Mesodermal cell (in vitro differentiated cells): Measurements from ENCODE around the gene IDH3G. TPM values are rescaled to one million over a fixed set of nuclear protein-coding genes. Genes with fewer than 3 reads are reported as not detected.
A peak's percentile ranks its signal among the peaks of the same experiment; 100 is the strongest.

Experiments
- H3K27ac ChIP-seq: 2 replicates; pipeline ENCODE4 v1.7.0; 2013; ENCODE audit warnings: mild to moderate bottlenecking, low read depth, low read length, moderate library complexity; ENCODE audit not compliant: severe bottlenecking
- H3K36me3 ChIP-seq: 2 replicates; pipeline ENCODE4 v1.7.1; 2013; ENCODE audit warnings: mild to moderate bottlenecking, low read length, moderate library complexity; ENCODE audit not compliant: control insufficient read depth, insufficient read depth
- H3K4me1 ChIP-seq: one replicate; pipeline ENCODE4 v1.7.1; 2013; ENCODE audit warnings: mild to moderate bottlenecking, low read length; ENCODE audit not compliant: insufficient read depth, control insufficient read depth, poor library complexity, severe bottlenecking
- H3K4me3 ChIP-seq: 2 replicates; pipeline ENCODE4 v1.7.0; 2013; ENCODE audit warnings: low read length, control low read depth, mild to moderate bottlenecking; ENCODE audit not compliant: insufficient read depth, poor library complexity, severe bottlenecking; ENCODE audit errors: extremely low read depth
- H3K9me3 ChIP-seq: 2 replicates; pipeline ENCODE4 v1.7.1; 2013; ENCODE audit warnings: mild to moderate bottlenecking, low read length, moderate library complexity; ENCODE audit not compliant: control insufficient read depth
- WGBS, 2 experiments: methylation state at CpG; one replicate each; pipeline ENCODE4 v1.1.5; 2013; ENCODE audit warnings: missing lambda C conversion rate in 2 of 2; ENCODE audit not compliant: insufficient coverage in 2 of 2; 5-methylcytosine and 5-hydroxymethylcytosine counted together
- polyA plus RNA-seq, 2 experiments: library from polyadenylated mRNA; stranded (reverse); fragments of 50-300 nt; gene quantifications; one replicate each; pipeline ENCODE4 v1.2.3, GENCODE V29; 2013

The IDH3G gene
- 53.4 TPM for polyA plus RNA-seq (2013, experiment 1 of 2)
- 47.6 TPM for polyA plus RNA-seq (2013, experiment 2 of 2)

- Histone ChIP-seq H3K36me3 (peaks cover 33% of the 10 kb centered on the region), H3K27ac (peak within 1 kb of the TSS; percentile 72), H3K4me3 (peak within 1 kb of the TSS; percentile 69), H3K9me3 (no peaks in the 10 kb centered on the region), H3K4me1 (peaks cover 5% of the 10 kb centered on the region)
- WGBS, 2 experiments: 0% methylated on average over 26 to 35 of the region's 92 CpGs
Observed at GRCh38 chrX:153794018-153794896, at the start of gene IDH3G, which contains the start of gene SSR4. IDH3G (minus strand) TSS chrX:153794375; CDS start chrX:153794326, 49 bp downstream. SSR4 (plus strand) TSS chrX:153794668; CDS start chrX:153794688, 20 bp downstream.

DNA sequence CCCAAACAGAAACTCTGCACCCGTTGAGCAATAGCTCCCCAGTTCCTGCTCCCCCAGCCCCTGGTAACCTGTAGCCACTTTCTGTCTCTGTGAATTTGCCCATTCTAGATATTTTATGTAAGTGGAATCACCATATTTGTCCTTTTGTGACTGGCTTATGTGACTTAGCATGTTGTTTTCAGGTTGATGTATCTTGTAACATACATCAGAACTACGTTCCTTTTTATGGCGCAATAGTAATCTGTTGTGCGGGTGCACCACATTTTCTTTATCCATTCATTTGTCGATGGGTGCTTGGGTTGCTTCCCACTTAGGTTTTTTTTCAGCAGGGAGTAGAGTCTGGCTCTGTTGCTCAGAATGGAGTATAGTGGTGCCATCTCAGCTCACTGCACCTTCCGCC, 42.7 kb upstream of the IDH3G start:
- Histone ChIP-seq H3K4me3 (no peak overlapping the region), H3K4me1 (no peaks in the 10 kb centered on the region), H3K9me3 (no peaks in the 10 kb centered on the region), H3K36me3 (no peaks in the 10 kb centered on the region), H3K27ac (no peak overlapping the region)
- WGBS, 2 experiments: 86 to 100% methylated on average over 1 of the region's 6 CpGs

DNA sequence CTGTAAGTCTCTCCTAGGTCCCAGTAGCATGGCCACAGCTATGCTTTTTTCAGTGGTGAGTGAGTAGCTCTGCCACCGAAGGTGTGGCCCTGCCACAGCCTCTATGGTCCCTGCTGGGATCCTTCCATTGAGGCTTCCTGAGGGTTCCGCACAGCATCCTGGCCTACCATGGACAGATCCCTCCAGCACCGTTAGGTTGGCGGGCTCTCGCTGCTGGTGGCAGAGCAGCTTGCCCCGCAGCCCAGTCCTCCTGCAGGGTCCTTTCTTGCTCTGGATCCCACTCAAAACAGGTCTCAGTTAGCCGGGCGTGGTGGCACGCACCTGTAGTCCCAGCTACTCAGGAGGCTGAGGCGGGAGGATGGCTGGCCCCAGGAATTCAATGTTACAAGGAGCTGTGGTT, 38.6 kb upstream of the IDH3G start:
- 84 to 85% methylated on average over 4 to 9 of the region's 10 CpGs for WGBS, 2 experiments
- H3K27ac ChIP-seq: no peak overlapping the region
- H3K9me3 ChIP-seq: no peaks in the 10 kb centered on the region
- no peak overlapping the region for H3K4me3 ChIP-seq
- H3K4me1 ChIP-seq: peaks cover 3% of the 10 kb centered on the region
- H3K36me3 ChIP-seq: no peaks in the 10 kb centered on the region

- Histone ChIP-seq H3K27ac (no peak overlapping the region), H3K4me3 (no peak overlapping the region), H3K36me3 (no peaks in the 10 kb centered on the region), H3K4me1 (peaks cover 3% of the 10 kb centered on the region), H3K9me3 (no peaks in the 10 kb centered on the region)
- WGBS, 2 experiments: 76 to 97% methylated on average over 6 to 11 of the region's 23 CpGs
Observed at GRCh38 chrX:153831429-153832150, 37.4 kb upstream of the IDH3G start.

DNA sequence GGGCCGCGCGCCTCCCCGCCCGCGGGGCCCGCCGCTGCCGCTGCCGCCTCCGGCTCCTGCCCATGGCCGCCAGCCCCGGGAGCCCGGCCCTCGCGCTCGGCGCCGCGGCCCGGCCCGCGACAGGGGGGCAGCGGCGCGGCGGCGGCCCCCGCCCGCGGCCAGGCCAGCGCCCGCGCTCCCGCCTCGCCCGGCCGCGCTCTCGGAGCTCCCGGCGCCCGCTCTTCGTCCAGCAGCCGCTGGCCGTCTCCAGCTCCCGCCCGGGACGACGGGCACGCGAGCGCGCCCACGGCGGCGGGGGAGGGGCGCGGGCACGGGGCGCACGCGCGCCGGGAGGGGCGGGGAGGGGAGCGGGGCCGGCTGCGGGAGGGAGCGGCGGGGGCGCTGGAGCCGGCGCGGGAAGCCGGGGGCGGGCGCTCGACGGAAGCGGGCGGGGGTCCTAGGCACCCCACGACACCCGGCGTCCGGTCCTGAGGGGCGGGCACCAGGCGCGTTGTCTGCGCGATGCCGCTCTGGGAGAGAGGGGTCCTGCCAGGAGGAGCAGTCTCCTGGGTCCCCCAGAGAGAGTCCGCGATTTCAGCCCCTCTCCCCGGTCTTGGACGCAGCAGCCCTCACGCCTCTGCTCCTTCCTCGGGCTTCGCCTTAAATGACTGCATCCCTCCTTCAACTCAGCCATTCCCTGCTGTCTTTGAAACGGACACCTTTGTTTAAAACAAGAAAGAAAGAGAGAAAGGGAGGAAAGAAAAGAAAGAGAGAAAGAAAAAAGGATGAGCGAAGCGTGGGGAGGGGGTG, 36.7 kb upstream of the IDH3G start:
- no peak overlapping the region for H3K27ac ChIP-seq
- H3K4me1 ChIP-seq: peaks cover 3% of the 10 kb centered on the region
- no peaks in the 10 kb centered on the region for H3K36me3 ChIP-seq
- H3K9me3 ChIP-seq: no peaks in the 10 kb centered on the region
- peak overlapping the region; percentile 16 for H3K4me3 ChIP-seq
- 2 to 3% methylated on average over 11 to 13 of the region's 102 CpGs for WGBS, 2 experiments

DNA sequence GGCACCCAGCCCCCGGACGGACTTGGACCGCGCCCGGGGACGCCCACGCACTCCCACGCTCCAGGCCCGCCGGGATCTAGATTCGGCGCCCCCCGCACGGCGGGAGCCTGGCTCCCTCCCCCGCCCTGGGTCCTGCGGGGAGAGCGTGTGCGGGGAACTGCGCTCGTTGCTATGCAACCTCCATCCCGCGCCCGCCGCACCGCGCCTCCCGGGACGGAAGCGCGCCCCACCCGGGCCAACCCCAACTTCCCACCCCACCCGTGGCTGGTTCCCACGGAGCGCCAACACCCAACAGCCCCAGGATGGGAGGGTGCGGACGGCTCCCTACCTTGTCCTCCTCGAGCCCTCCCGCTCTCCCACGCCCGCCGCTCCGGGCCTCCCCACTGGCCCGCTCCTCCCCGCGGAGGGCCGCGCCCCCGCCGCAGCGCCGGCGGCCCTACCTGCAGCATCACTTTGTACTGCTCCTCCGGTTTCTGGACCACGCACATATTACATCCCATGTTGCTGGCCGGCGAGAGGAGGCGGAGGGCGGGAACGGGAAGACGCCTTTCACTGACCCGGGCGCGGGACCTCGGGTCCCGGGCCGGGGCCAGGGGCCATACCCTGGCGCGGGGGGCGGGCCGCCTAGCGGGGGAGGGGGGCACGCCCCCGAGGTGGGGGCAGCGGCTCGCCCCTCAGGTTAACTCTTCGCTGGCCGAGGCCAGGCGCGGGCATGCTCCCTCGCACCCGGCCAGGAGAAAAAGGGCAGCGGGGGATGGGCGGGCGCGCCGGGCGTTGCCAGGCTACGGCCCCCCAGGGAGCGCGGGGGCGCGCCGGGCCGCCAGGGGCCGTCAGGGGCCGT, 35.8 kb upstream of the IDH3G start, which contains the start of gene PDZD4:
Gene PDZD4 (minus strand): TSS at position 746 of the 841 bp plus-strand sequence. CDS start 246 bp downstream, at position 500.
- Histone ChIP-seq H3K4me1 (peaks cover 3% of the 10 kb centered on the region), H3K4me3 (peak within 1 kb of the TSS; percentile 39), H3K36me3 (no peaks in the 10 kb centered on the region), H3K9me3 (no peaks in the 10 kb centered on the region), H3K27ac (no peak within 1 kb of the TSS)
- 0 to 1% methylated on average over 21 to 29 of the region's 97 CpGs for WGBS, 2 experiments

DNA sequence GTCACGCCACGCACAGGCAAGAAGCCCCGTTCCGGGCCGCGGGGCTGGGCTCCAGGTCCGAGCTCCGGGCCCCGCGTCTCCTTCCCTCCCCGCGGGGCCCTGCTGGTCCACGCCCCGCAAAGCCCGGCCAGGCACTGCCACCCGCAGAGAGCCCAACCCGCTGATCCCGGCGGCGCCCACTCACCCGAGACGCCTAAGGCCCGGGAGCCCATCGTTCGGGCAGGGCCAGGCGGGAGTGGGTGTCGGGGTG, 35.3 kb upstream of the IDH3G start:
- H3K4me3 ChIP-seq: peak overlapping the region; percentile 39
- H3K4me1 ChIP-seq: peaks cover 3% of the 10 kb centered on the region
- H3K36me3 ChIP-seq: no peaks in the 10 kb centered on the region
- no peak overlapping the region for H3K27ac ChIP-seq
- 0% methylated on average over 8 to 22 of the region's 27 CpGs for WGBS, 2 experiments
- no peaks in the 10 kb centered on the region for H3K9me3 ChIP-seq

- peaks cover 3% of the 10 kb centered on the region for H3K4me1 ChIP-seq
- H3K9me3 ChIP-seq: no peaks in the 10 kb centered on the region
- H3K27ac ChIP-seq: peak overlapping the region; percentile 36
- no peaks in the 10 kb centered on the region for H3K36me3 ChIP-seq
- peak overlapping the region; percentile 39 for H3K4me3 ChIP-seq
- 0 to 1% methylated on average over 15 to 19 of the region's 50 CpGs for WGBS, 2 experiments
Observed at GRCh38 chrX:153828723-153829548, 34.8 kb upstream of the IDH3G start.

DNA sequence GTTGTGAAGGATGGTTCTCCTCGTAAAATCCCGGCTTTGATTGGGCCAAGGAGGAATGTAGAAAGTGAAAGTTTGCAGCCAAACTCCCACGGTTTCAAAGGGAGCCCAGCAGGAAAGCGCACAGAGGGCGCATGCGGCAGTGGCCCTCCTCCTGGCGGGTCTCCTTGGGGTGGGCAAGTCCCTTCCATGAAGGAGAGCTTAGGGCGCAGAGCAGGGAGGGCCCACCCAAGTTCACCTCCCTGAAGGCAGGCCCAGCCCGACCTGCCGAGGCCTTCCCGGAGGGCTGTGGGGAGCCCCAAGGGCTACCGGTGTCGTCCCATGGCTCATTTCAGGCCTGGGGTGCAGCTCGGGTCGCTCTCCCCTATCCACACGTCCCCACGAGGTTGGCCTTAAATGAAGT, 34.1 kb upstream of the IDH3G start:
- Histone ChIP-seq H3K9me3 (no peaks in the 10 kb centered on the region), H3K4me1 (peaks cover 3% of the 10 kb centered on the region), H3K27ac (no peak overlapping the region), H3K4me3 (peak overlapping the region; percentile 11), H3K36me3 (no peaks in the 10 kb centered on the region)
- 11 to 60% methylated on average over 1 to 3 of the region's 17 CpGs for WGBS, 2 experiments
